Erythroblast (primary cell): ENCODE measurements around the gene LDLRAP1.
"Not testable (repeated sequence)": the region's sequence is repeated elsewhere in the genome, so short reads cannot be mapped to it uniquely, and the experiment has no call there.

Source experiments
- DNase-seq, 2 experiments: peaks; one replicate each; lab custom pipeline; 2025; lab: John Stamatoyannopoulos, UW
- GATA1 ChIP-seq: IDR thresholded peaks from 2 replicates; pipeline ENCODE4 v1.6.1; 2011; ENCODE audit warnings: low read depth, mild to moderate bottlenecking, control low read depth, low read length, moderate library complexity
- POLR2A ChIP-seq: IDR thresholded peaks from 2 replicates; pipeline ENCODE4 v1.6.1; 2011; ENCODE audit warnings: mild to moderate bottlenecking, low read length

LDLRAP1 gene

GRCh38 chr1:25594971-25595370 lies 51.6 kb downstream of the LDLRAP1 start:
- TF ChIP-seq GATA1 (no peak), POLR2A (no peak)
- no peak for DNase-seq

GRCh38 chr1:25596641-25597040 lies 53.2 kb downstream of the LDLRAP1 start:
- not testable (repeated sequence) for DNase-seq

GRCh38 chr1:25598879-25599278 lies 55.5 kb downstream of the LDLRAP1 start:
- DNase-seq, result no peak

GRCh38 chr1:25599969-25600610 lies 56.7 kb downstream of the LDLRAP1 start:
- TF ChIP-seq POLR2A (no peak), GATA1 (no peak)
- DNase-seq, result no peak

More at GRCh38 chr1:25598879-25599278, 55.5 kb downstream of the LDLRAP1 start:
- TF ChIP-seq POLR2A, result no peak

- not testable (repeated sequence) for DNase-seq
These were observed 57.7 kb downstream of the LDLRAP1 start for GRCh38 chr1:25600971-25601699.

GRCh38 chr1:25603779-25604538 lies 60.6 kb downstream of the LDLRAP1 start:
- DNase-seq, result not testable (repeated sequence)

GRCh38 chr1:25607123-25607522 lies 63.7 kb downstream of the LDLRAP1 start:
- TF ChIP-seq GATA1 (no peak), POLR2A (no peak)
- no peak for DNase-seq

GRCh38 chr1:25608488-25609178 lies 65.2 kb downstream of the LDLRAP1 start:
- no peak for TF ChIP-seq GATA1
- no peak for TF ChIP-seq POLR2A

GRCh38 chr1:25609921-25610320 lies 66.5 kb downstream of the LDLRAP1 start:
- DNase-seq, result no peak
- TF ChIP-seq GATA1 (no peak), POLR2A (no peak)

More at GRCh38 chr1:25608488-25609178, 65.2 kb downstream of the LDLRAP1 start:
- DNase-seq, result peak in 1 of 2 experiments; percentile 91

- DNase-seq, result peak in 1 of 2 experiments; percentile 27
- TF ChIP-seq GATA1 (no peak), POLR2A (no peak)
These were observed 67.6 kb downstream of the LDLRAP1 start for GRCh38 chr1:25610822-25611630.

- no peak for DNase-seq
- TF ChIP-seq GATA1, result no peak
- TF ChIP-seq POLR2A, result no peak
These were observed 68.4 kb downstream of the LDLRAP1 start for GRCh38 chr1:25611843-25612242.

GRCh38 chr1:25612421-25612820 lies 69.0 kb downstream of the LDLRAP1 start:
- DNase-seq, result no peak
- TF ChIP-seq GATA1, result no peak
- no peak for TF ChIP-seq POLR2A

- no peak for TF ChIP-seq POLR2A
- no peak for TF ChIP-seq GATA1
- no peak for DNase-seq
These were observed 69.7 kb downstream of the LDLRAP1 start for GRCh38 chr1:25613091-25613490.
